Body of pancreas (tissue), 4 donors: Measurements from ENCODE around the gene STEAP1B.

ENCODE experiments used
- POLR2A ChIP-seq, 3 donors: fragments of 450-650 bp; IDR thresholded peaks; one replicate each; pipeline ENCODE4 v1.6.1; 2016; ENCODE audit warnings: antibody characterized with exemption in 3 of 3, mild to moderate bottlenecking in 2 of 3
- TF ChIP-seq, protein P1 (sequence below), 7 experiments: fragments of 450-650 bp in 4 of 7; fragments of 200-600 bp in 3 of 7; sonication (generic) in 3 of 7; IDR thresholded peaks; one replicate each; pipeline ENCODE4 v1.5.1; 2016 to 2019; ENCODE audit warnings: antibody characterized with exemption in 7 of 7

DNA sequence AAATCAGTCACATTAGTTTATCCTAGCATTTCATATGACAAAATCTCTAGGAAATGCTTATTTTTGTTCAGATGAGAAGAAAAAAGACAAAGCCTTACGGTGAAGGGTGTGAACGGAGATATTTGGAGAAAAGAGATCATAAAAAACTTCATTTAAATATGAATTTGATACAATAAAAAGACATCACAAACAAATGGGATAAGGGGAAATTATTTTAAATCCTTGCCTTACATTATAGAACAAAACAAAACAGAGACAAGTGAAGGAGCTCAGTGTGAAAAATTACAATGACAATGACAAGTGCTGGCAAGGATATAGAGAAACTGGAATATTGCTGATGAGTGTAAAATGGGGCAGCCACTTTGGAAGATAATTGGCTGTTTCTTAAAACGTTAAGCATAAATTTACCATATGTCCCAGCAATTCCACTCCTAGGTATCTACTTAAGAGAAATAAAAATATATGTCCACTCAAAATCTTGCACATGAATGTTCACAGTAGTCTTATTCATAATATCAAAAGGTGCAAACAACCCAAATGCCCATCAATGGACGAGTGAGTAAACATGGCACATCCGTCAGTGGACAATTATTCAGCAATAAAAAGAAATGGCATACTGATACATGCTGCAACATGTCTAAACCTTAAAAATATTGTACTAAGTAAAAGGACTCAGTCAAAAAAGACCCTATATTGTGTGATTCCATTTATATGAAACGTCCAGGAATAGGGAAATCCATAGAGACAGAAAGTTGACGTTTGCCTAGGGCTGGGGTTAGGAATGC lies 77.0 kb downstream of the STEAP1B start:
- TF ChIP-seq, protein P1, sequence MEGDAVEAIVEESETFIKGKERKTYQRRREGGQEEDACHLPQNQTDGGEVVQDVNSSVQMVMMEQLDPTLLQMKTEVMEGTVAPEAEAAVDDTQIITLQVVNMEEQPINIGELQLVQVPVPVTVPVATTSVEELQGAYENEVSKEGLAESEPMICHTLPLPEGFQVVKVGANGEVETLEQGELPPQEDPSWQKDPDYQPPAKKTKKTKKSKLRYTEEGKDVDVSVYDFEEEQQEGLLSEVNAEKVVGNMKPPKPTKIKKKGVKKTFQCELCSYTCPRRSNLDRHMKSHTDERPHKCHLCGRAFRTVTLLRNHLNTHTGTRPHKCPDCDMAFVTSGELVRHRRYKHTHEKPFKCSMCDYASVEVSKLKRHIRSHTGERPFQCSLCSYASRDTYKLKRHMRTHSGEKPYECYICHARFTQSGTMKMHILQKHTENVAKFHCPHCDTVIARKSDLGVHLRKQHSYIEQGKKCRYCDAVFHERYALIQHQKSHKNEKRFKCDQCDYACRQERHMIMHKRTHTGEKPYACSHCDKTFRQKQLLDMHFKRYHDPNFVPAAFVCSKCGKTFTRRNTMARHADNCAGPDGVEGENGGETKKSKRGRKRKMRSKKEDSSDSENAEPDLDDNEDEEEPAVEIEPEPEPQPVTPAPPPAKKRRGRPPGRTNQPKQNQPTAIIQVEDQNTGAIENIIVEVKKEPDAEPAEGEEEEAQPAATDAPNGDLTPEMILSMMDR (IDR thresholded peaks at IDR 0.05) = no peak
- TF ChIP-seq POLR2A (IDR thresholded peaks at IDR 0.05) = no peak
